ENCODE results near the gene TTC34. TPM values are rescaled to one million over a fixed set of nuclear protein-coding genes. Genes with fewer than 3 reads are reported as not detected.
A peak's percentile ranks its signal among the peaks of the same experiment; 100 is the strongest.

Gene TTC34
- total and polyA plus RNA-seq, 9 donors, result 0.12 to 3.2 (median 2.2) TPM

DNA sequence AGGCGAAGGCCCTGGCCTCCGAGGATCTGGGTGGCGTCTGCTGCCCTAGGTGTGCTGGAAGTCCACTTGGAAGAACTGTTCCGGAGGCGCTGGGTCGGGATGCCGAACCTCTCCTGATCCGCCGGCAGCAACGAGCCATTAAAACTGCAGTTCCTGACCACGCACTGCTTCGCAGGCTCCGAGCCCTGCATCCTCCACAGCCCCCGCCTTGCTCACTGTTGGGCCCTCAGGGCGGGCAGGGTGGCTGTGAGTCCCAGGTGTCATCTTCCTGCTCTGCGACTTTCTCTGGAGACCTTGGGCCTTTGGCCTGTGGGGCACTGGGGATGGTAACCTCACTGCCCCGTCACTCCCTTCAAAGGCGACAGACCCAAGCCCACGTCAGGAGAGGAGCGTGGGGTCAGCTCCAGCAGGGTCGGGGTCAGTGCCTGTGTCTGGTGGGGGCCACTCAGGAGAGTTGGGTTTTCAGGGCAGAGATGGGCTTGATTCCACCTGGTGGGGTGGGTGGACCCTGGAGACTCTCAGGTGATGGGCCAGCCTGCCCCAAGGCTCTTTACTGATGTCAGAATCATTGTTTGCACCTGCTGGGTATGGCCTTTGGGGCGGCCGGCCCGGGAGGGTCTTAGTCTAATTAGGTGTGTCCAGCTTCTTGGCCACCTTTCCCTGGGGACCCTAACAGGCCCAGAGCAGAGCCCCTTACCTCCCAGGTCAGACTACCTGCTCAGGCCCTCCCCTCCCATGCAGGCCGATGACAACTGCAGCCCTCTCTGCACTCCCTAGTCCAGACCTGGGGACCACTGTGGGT, 211.9 kb downstream of the TTC34 start:
- peak in 2 of 5 donors; percentile 14 to 36 for DNase-seq

DNA sequence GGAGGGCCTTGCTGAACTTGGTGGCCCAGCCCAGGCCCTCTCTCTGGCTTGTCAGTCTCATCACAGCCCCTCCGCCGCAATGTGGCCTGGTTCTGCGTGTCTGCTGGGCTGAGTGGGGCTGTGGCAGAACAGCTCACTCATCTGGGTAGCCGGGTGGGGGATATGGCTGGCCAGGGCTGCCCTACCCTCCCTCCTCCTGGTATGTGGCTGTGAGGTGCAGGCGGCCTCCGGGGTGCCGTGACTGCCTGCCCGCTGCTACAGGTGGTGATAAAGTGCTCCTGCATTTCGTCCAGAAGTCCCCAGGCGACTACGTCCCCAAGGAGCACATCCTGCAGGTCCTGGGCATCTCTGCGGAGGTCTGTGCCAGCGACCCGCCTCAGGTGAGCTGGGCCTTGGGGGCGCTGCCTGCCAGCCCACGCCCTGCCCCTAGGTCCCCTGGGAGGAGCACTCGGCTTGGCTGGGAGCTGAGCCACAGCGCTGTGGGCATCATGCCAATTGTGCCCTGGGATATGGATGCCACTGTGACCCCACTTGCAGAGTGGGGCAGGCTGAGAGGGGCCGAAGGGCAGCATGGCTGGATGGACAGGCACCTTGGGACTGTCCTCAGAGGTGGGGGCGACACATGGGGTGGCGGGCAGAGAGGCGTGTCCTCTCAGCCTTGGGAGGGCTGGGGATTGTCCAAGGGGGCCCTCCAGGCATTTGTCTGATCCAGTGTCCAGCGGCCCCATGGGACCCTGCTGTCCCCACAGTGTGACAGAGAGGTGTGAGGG, 212.6 kb downstream of the TTC34 start:
- peaks cover 10% of the 10 kb centered on the region for H3K4me1 ChIP-seq (ENCODE audit: insufficient read depth)
- TF ChIP-seq, protein P1, sequence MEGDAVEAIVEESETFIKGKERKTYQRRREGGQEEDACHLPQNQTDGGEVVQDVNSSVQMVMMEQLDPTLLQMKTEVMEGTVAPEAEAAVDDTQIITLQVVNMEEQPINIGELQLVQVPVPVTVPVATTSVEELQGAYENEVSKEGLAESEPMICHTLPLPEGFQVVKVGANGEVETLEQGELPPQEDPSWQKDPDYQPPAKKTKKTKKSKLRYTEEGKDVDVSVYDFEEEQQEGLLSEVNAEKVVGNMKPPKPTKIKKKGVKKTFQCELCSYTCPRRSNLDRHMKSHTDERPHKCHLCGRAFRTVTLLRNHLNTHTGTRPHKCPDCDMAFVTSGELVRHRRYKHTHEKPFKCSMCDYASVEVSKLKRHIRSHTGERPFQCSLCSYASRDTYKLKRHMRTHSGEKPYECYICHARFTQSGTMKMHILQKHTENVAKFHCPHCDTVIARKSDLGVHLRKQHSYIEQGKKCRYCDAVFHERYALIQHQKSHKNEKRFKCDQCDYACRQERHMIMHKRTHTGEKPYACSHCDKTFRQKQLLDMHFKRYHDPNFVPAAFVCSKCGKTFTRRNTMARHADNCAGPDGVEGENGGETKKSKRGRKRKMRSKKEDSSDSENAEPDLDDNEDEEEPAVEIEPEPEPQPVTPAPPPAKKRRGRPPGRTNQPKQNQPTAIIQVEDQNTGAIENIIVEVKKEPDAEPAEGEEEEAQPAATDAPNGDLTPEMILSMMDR (IDR thresholded peaks at IDR 0.05), result no peak
- no peak for TF ChIP-seq EP300 (IDR thresholded peaks at IDR 0.05)
- TF ChIP-seq POLR2A (IDR thresholded peaks at IDR 0.05), result no peak
- DNase-seq, result peak in 3 of 5 donors; percentile 43 to 57 (median 57)
- 89 to 95% (median 93%) methylated on average over 18 to 23 of the region's 23 CpGs for WGBS, 3 donors
- no peaks in the 10 kb centered on the region for H3K27me3 ChIP-seq
- intact Hi-C loops (cut with DNase I), result no loop called here
- H3K4me3 ChIP-seq, result no peak overlapping the region
- no peaks in the 10 kb centered on the region for H3K9me3 ChIP-seq
- no peak overlapping the region for H3K27ac ChIP-seq
- H3K36me3 ChIP-seq, result no peaks in the 10 kb centered on the region

More for the DNA sequence above, 211.9 kb downstream of the TTC34 start:
- no peak for TF ChIP-seq POLR2A (IDR thresholded peaks at IDR 0.05)
- TF ChIP-seq EP300 (IDR thresholded peaks at IDR 0.05), result no peak
- TF ChIP-seq, protein P1 (IDR thresholded peaks at IDR 0.05), result no peak
- Histone ChIP-seq H3K4me3 (no peak overlapping the region), H3K9me3 (no peaks in the 10 kb centered on the region), H3K36me3 (no peaks in the 10 kb centered on the region), H3K27ac (no peak overlapping the region), H3K4me1 (ENCODE audit: insufficient read depth) (peaks cover 10% of the 10 kb centered on the region), H3K27me3 (no peaks in the 10 kb centered on the region)
- WGBS, 3 donors, result 92 to 93% (median 93%) methylated on average over 25 of the region's 25 CpGs
- intact Hi-C loops (cut with DNase I), result no loop called here

DNA sequence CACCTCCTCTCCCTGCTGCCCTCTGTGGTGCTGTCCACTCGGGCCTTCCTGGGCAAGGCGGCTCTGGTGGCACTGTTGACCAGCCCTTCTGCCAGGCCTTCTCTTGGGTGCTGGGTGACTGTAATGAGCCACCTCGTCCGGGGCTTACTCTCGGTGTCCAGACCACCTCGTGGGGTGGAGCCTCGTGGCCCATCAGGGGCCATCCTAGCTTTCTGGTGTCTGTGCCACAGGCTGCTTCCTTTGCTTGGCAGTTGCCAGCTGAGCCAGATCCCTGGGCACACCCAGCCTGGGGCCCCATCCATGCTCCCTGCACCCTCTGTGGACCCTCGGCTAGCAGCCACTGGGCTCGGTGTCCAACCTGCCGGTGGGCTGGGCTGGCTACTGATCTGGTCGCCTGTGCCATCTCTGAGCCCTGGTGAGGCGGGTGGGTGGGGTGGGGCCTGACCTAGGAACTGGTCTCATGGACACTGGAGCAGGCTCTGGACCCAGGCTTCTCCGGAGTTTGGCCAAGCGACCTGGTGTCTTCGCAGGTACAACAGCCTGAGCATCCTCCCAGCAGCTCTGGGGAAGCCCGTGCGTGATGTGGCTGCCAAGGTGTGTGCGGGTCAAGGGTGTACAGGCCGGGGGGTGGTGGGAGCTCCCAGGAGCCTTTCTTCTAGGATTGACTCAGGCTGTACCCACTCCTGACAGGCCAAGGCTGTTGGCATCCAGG, 213.5 kb downstream of the TTC34 start:
- Histone ChIP-seq H3K27me3 (no peaks in the 10 kb centered on the region), H3K4me1 (ENCODE audit: insufficient read depth) (peaks cover 11% of the 10 kb centered on the region), H3K4me3 (no peak overlapping the region), H3K9me3 (no peaks in the 10 kb centered on the region), H3K27ac (no peak overlapping the region), H3K36me3 (no peaks in the 10 kb centered on the region)
- peak in 3 of 5 donors; percentile 48 to 53 (median 53) for DNase-seq
- intact Hi-C loops (cut with DNase I), result no loop called here
- WGBS, 3 donors, result 87 to 90% (median 89%) methylated on average over 19 of the region's 19 CpGs
- TF ChIP-seq EP300 (IDR thresholded peaks at IDR 0.05) (no peak), POLR2A (IDR thresholded peaks at IDR 0.05) (no peak)
- TF ChIP-seq, protein P1 (IDR thresholded peaks at IDR 0.05), result no peak

All from ovary (tissue), 9 donors.